ENCODE results near the gene MPLKIP.
A peak's percentile ranks its signal among the peaks of the same experiment; 100 is the strongest.
"Not testable (repeated sequence)": the region's sequence is repeated elsewhere in the genome, so short reads cannot be mapped to it uniquely, and the experiment has no call there.

Gene MPLKIP

DNA sequence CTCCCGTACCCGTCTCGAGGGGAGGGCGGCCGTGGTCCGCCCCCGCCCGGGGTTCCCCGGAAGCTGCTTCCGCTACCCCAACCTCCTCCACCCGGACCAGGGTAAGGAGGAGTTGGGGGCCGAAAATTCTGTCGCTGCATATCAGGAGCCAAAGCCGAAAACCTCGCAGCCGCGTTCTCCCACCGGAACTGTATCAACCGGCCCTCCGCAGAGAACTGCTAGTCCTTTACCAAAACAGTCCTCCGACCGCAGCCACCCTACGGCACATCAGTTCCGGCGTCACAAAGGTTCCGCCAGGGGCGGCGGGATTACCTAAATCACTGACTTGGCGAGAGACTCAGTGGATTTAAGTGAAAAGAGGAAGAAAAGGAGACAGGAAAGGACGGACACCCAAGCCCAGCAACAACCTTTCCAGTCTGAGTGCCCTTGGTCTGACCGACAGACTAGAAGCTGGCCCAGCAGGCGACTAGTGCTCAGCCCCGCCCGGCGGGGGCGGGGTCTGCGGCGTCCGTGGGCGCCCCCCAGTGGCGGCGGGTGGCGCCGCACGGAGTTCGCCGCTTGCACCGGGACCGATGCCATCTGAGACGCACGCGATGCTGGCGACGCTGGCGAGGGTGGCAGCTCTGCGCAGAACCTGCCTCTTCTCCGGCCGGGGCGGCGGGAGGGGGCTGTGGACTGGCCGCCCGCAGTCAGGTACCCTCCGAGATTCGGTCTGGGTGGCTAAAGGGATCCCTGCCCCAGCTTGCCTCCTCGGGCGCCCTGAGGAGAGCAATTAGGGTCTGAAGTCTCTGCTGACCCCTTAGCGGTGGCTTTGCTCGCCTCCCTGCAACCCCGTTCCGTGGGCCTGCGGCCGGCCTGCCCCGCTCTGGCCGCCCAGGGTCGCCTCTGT lies at the start of gene MPLKIP, which contains the start of gene SUGCT:
MPLKIP (minus strand) TSS at position 195 of the 889 bp plus-strand sequence; CDS start at position 140, 55 bp downstream.
SUGCT (plus strand) TSS at position 578 of the 889 bp plus-strand sequence.
- DNase-seq, result peak; percentile 91

DNA sequence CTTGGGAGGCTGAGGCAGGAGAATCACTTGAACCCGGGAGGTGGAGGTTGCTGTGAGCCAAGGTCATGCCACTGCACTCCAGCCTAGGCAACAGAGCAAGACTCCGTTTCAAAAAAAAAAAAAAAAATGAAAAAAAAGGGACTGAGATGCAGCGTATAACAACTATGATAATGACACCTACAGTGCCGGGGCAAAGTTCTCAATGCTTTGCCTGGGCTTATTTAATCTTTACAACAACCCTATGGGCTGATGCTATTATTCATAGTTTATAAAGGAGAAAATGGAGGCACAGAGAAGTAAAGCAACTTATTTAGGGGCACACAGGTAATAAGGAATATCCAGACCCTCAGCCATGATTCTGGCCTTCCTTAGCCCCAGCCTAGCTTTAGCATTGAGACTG lies 48.0 kb upstream of the MPLKIP start:
- no peak for DNase-seq

DNA sequence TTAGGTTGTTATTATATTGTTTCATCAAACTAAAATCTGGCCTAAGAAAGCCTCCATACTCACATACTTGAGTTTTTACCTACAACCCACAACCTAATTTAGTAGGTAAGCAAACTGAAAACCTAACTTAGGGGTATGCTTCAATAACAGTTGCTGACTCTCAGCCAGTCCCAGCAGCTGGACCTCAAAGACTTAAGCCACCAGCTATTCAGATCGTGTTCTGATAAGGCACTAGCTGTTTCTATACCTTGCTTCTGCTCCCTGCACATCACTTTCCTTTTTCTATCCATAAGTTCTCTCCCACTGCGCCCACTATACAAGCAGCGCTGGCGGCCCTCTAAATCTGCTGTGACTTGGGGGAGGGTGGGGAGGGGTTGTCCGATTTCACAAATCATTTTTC lies 42.6 kb upstream of the MPLKIP start:
- no peak for DNase-seq

DNA sequence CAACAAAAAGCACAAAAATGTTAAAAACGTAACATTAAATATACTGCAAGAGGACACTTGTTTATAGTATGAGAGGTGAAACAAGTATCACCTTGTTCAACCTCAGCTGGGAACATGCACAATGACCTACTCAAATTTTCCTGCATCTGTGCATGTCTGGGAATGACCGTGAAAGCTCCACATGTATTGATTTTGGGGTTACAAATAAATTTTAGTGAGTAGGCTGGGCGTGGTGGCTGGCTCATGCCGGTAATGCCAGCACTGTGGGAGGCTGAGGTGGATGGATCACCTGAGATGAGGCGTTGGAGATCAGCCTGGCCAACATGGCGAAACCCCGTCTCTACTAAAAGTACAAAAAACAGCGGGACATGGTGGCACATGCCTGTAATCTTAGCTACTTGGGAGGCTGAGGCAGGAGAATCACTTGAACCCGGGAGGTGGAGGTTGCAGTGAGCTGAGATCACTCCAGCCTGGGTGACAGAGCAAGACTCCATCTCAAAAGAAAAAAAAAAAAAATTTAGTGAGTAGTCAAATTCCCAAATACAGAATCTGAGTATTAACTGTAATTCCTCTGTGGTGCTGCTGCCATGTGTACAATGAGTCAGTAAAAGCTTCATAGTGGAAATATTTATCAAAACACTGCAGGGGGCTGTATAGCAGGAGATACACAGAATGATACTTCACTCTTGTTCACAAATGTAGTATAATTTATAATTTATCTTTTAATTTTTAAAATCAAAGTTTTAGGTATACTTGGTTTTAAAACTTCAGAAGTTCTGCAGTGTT lies 41.5 kb upstream of the MPLKIP start:
- DNase-seq, result no peak

DNA sequence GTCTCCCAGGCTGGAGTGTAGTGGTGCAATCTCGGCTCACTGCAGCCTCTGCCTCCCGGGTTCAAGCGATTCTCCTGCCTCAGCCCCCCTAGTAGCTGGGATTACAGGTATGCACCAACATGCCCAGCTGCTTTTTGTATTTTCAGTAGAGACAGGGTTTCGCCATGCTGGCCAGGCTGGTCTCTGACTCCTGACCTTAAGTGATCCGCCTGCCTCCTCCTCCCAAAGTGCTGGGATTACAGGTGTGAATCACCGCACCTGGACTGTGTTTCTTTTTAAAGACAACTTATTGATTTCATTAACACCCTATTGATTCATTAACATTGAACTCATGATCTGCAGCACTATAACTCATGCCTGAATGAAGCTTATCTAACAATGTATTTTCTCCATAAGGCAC lies 40.8 kb upstream of the MPLKIP start:
- not testable (repeated sequence) for DNase-seq

DNA sequence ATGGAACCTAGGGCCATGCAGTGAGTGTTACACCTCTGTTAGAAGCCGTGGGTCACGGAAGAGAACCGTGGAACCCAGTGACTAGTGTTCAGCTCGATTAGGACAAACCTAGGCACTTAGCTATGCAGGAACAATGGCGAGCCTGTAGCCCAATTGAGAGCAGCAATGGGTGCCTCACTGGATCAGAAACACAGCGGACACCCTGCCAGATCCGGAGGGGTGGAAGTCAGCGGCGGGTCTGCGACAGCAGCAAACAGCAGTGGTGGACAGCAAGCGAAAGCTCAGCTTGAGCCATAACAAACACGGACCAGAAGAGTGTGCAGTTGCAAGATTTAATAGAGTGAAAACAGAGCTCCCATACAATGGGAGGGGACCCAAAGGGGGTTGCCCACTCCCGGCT lies 38.7 kb upstream of the MPLKIP start:
- not testable (repeated sequence) for DNase-seq

DNA sequence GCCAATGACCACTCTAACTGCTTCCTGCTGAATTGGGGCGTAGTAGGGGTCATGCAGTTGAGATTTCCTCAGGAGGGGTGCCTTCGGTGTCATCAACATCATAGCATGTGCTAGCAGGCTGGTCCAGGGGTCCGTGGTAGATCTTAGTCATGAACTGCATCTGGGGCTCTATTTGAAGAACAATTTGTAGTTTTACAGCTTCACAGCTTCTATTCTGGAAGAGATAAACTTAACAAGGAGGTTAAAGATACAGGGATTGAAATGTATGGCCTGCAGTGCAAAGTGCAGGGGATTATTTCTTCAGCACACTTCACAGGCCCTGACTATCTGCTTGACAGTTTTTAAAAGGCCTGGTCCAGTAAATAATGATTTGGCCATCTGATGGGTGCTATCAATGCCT lies 33.8 kb upstream of the MPLKIP start:
- DNase-seq, result not testable (repeated sequence)

DNA sequence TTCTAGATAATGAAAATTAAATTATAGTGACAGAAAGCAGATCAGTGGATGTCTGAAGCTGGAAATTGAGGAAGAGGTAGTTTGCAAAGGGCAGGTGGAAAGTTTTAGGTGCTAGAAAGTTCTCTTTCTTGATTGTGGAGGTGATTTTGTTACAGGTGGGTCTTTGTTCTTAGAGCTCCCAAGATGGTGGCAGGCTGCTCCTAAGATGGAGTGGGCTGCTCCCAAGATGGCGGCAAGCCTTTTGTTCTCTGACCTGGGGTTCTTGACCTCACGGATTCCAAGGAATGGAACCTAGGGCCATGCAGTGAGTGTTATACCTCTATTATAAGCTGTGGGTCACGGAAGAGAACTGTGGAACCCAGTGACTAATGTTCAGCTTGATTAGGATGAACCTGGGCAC lies 32.9 kb upstream of the MPLKIP start:
- no peak for DNase-seq

DNA sequence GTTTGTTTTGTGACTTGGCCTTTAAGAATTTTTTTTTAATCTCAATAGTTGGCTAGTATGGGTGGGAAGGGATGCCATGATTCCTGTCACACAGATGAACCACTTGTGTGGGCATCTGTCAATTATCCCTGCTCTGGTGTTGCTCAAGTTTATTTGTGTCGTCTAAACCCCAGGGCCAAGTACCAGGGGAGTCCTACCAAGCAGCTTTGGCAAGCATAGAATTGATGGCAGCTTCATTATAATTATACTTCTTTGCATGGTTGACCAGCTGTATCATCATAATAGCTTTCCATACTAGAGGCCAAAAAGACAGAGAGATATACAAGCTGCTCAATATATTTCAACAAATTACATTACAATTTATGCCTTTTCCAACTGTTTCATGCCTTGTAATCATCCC lies 30.8 kb upstream of the MPLKIP start:
- DNase-seq, result no peak

DNA sequence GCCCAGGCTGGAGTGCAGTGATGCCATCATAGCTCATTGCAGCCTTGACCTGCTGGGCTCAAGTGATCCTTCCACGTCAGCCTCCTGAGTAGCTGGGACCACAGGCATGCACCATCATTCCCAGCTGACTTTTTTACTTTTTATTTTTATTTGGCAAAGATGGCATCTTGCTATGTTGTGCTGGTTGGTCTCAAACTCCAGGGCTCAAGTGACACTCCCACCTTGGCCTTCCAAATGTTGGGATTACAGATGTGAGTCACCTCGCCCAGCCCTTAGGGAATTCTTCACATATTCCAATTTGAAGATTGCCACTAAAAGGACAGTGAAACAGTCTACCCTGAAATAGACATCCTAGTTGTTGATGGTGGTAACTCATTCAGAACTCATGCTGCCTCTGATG lies 28.1 kb upstream of the MPLKIP start:
- no peak for DNase-seq

DNA sequence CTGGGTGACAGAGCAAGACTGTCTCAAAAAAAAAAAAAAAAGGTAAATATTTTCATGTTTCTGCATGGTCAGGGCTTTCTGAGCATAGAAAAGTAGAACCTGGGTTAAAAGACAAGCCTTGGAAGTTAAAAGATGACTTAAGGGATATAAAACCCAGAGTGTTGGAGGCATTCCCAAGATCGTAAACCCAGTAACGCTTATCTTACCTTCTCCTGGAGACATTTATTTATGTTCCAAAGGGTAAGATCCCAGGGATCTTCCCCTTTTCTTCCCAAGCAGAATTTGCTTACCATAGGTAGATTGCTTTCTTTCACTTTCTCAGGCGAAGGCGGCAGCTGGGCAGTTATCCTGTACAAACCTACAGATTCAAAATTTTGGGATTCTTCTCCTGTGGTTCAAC lies 22.6 kb upstream of the MPLKIP start:
- DNase-seq, result no peak

DNA sequence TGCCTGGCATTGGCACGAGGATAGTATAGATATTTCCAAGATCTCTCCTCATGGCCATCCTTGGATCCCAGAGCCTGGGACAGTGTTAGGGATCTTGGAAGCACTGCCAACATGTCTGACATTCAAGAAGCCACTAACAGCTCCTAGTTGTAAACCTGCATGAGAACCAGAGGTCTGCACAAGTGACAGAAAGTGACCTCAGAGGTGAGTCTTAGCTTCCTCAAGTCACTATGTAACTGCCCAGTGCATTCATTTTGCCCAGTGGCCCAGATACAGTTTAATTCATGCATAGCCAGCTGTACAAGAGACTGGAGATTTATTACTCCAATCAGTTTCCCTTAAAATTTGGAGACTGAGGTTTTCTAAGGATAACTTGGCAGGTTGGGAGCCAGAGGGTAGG lies 17.1 kb upstream of the MPLKIP start:
- DNase-seq, result no peak

DNA sequence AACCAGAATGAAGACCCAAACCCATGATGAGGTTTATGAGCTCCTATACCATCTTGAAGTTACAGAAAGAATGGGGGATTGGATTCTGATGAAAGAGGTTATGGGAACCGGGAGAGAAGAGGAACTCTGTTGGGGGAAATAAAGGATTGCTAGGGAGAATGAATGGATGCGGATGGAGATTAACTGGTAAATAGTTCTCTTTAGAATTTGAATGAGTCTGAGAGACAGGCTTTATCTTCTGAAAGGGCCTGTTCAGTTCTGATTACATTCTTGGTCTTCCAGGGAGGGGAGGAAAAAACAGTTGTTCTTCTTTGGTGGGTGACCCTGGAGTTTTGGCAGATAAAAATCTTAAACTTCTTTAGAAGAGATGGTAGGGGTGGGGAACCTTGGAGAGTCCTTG lies 14.2 kb upstream of the MPLKIP start:
- no peak for DNase-seq

DNA sequence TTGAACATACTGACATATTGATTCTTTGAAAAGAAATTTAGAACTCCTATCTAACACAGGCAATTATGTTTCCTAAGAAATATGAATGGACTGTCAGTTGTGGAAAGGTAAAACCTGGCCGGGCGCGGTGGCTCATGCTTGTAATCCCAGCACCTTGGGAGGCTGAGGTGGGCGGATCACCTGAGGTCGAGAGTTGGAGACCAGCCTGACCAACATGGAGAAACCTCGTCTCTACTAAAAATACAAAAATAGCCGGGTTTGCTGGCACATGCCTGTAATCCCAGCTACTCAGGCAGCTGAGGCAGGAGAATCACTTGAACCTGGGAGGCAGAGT lies 13.8 kb upstream of the MPLKIP start:
- DNase-seq, result not testable (repeated sequence)

DNA sequence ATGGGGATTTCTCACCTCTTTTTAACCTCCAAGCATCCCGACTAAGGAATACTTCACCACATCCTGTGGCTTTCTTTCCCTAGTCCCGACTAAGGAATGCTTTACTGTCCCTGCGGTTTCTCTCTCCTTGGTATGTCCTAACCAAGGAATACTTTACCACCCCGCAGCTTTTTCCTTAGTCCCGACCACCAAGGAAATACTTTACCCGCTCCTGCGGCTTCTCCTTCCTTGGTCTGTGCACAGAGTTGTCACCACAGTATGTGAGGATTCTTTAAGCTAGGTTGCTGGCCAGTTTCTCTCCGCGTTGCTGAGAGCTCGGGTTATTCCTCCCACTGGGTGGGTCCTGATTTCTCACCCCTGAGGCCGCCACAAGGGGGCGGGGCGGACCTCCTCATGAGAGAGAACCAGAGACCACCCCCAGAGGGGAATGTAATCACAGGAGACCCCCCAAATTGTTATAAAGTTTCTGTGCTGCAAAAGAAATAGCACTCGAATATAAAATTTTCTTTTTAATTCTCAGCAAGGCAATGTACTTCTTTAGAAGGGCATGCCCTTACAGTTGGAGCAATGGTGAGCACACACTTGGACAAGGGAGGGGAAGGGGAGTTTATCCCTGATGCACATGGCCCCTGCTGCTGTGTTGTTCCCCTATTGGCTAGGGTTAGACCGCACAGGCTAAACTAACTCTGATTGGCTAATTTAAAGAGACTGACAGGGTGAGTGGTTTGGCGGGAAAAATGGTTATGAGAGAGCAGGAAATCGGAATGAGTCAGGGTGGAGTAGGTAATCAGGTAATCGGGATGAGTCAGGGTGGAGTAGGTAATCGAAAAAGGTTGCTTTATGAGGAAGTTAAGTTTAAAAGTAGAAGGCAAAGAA lies 13.2 kb upstream of the MPLKIP start:
- DNase-seq, result no peak

DNA sequence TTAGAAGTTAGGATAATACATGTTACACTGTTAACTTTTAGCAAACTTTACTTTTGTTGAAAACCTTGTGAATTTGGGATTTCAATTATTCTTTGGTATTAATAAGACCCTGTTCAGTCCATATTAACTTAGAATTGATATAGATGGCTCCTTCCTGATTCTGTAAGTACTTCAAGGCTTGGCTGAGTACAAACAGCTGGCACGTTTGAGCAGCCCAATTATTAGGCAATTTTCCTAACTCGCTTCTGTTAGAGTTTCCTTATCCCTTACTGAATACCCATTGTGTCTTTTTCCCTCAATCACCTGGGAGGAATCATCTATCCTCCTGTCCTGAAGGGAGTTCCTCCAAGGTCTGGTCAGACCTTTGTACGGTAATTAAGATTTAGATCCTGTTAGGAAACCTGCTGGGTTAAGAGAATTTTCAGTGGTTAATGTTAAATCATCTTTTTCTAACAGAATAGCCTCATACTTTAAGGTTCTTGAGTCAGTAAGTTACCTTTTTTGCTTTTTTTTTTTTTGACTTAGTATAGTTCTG lies 11.2 kb upstream of the MPLKIP start:
- not testable (repeated sequence) for DNase-seq

DNA sequence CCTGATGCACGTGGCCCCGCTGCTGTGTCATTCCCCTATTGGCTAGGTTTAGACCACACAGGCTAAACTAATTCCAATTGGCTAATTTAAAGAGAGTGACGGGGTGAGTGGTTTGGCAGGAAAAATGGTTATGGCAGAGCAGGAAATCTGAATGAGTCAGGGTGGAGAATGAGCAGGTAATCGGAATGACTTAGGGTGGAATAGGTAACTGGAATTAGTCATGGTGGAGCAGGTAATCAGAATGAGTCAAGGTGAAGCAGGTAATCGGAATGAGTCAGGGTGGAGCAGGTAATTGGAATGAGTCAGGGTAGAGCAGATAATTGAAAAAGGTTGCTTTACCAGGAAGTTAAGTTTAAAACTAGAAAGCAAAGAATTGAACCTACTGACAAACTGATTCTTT lies 7.5 kb upstream of the MPLKIP start:
- not testable (repeated sequence) for DNase-seq

DNA sequence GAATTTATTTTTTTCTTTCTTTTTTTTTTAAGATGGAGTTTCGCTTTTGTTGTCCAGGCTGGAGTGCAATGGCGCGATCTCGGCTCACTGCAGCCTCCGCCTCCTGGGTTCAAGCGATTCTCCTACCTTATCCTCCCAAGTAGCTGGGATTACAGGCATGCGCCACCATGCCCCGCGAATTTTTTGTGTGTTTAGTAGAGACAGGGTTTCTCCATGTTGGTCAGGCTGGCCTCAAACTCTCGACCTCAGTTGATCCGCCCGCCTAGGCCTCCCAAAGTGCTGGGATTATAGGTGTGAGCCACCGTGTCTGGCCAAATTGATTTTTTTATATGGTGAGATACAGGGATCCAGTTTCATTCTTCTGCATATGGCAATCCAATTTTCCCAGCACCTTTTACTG lies 5.5 kb upstream of the MPLKIP start:
- not testable (repeated sequence) for DNase-seq

DNA sequence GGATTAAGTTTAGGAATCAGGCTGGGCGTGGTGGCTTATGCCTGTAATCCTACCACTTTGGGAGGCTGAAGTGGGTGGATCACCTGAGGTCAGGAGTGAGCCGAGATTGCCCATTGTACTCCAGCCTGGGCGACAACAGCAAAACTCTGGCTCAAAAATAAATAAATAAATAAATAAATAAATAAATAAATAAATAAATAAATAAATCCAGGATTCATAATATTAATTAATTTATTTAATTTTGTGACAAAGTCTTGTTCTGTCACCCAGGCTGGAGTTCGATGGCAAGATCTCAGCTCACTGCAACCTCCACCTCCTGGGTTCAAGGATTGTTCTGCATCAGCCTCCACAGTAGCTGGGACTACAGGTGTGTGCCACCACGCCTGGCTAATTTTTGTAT lies 4.6 kb upstream of the MPLKIP start:
- no peak for DNase-seq

DNA sequence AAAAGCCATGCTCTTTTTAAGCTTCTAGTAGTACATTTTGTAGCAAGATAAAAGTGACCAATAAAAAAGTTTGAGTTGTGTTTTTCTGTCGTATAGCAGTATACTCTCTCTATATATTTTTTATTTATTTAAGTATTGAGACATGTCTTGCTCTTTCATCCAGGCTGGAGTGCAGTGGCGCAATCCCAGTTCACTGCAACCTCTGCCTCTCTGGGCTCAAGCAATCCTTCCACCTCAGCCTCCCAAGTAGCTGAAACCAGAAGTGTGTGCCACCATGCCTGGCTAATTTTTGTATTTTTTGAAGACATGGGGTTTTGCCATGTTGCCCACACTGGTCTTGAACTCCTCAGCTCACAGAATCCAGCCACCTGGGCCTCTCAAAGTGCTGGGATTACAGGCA lies 3.1 kb upstream of the MPLKIP start:
- no peak for DNase-seq

DNA sequence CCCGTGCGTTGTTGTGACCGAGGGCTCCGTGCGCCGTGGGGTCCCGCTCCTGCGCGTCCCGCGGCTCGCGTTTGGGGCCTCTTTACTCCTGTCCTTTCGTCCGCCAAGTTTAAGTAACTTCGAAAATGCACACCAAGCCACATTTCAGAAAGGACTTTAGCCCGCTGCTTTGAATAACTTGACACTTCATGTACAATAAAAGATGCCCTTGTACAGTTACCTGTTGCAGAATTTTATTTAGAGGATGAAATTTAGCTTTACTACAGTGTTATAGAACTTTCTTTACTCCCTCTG lies 842 bp upstream of the MPLKIP start:
- no peak for DNase-seq

DNA sequence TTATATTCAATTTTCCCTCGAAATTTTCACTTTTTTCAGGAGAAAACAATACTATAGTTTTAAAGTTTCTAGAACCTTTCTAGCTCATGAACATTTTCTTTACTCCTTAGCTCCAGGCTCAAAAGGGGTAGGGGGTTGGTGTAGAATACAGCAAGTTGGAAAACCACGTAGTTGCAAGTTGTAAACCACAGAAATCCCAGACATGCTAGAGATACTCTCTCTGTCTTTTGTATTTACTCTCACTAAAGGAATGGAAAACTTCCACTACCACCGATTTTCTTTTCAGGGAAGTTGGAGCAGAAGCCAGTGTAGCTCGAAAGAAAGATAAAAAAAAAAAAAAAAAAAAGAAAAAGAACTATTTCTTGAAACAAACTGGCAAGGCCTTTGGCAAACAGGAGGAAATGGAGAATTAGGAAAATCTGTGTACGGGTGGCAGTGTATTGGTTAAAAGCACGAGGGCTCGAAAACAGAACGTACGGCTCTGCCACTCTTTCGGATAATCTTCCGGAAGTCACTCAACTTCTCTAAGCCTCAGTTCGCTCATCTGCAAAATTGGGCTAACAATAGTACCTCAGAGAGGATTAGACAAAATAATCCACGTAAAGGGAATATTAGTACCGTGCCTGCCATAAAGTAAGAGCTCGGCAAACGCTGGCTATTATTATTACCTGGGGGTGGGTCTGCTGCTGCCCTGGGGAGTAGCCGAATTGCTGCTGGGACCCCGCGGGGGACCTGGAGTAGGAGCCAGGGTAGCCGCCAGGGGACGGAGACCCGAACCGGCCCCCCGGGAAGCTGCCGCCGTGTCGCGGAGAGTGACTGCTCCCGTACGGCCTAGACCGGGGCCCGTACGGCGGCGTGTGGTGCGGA lies 628 bp downstream of the MPLKIP start:
- no peak for DNase-seq

All from NCI-H2171 treated with DMSO at 0.1 percent for 48 hours (cell line).